ENCODE data around the gene KIR3DL3.
"Not testable (repeated sequence)": the region's sequence is repeated elsewhere in the genome, so short reads cannot be mapped to it uniquely, and the experiment has no call there.

The KIR3DL3 gene

GRCh38 chr19:54731191-54731590 is 6.9 kb downstream of the KIR3DL3 start:
- TF ChIP-seq CTCF (IDR thresholded peaks at IDR 0.05; ENCODE audit: low read depth, low read length), result no peak
- H3K4me3 ChIP-seq (ENCODE audit: low read depth, low read length), result no peak overlapping the region

DNA sequence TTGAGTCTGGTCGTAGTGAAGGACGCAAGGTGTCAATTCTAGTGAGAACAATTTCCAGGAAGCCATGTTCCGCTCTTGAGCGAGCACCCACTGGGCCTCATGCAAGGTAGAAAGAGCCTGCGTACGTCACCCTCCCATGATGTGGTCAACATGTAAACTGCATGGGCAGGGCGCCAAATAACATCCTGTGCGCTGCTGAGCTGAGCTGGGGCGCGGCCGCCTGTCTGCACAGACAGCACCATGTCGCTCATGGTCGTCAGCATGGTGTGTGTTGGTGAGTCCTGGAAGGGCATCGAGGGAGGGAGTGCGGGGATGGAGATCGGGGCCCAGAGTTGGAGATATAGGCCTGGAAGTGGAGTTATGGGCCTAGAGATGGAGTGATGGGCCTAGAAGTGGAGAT is 14.1 kb downstream of the KIR3DL3 start, which contains the start of gene KIR2DL3:
KIR2DL3 (plus strand) TSS at position 208 of the 400 bp plus-strand sequence; CDS start at position 241, 33 bp downstream.
- not testable (repeated sequence) for H3K4me3 ChIP-seq (ENCODE audit: low read depth, low read length)

- H3K4me3 ChIP-seq (ENCODE audit: low read depth, low read length), result no peak overlapping the region
- TF ChIP-seq CTCF (IDR thresholded peaks at IDR 0.05; ENCODE audit: low read depth, low read length), result no peak
These were observed 14.5 kb downstream of the KIR3DL3 start for GRCh38 chr19:54738715-54739114.

GRCh38 chr19:54739587-54740497 is 15.6 kb downstream of the KIR3DL3 start:
- no peak overlapping the region for H3K4me3 ChIP-seq (ENCODE audit: low read depth, low read length)
- no peak for TF ChIP-seq CTCF (IDR thresholded peaks at IDR 0.05; ENCODE audit: low read depth, low read length)

DNA sequence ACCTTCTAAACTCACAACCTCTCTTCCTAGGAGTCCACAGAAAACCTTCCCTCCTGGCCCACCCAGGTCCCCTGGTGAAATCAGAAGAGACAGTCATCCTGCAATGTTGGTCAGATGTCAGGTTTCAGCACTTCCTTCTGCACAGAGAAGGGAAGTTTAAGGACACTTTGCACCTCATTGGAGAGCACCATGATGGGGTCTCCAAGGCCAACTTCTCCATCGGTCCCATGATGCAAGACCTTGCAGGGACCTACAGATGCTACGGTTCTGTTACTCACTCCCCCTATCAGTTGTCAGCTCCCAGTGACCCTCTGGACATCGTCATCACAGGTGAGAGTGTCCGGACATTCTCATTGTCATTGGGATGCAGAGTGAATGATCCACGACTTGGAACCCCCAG is 17.7 kb downstream of the KIR3DL3 start:
- not testable (repeated sequence) for H3K4me3 ChIP-seq (ENCODE audit: low read depth, low read length)

DNA sequence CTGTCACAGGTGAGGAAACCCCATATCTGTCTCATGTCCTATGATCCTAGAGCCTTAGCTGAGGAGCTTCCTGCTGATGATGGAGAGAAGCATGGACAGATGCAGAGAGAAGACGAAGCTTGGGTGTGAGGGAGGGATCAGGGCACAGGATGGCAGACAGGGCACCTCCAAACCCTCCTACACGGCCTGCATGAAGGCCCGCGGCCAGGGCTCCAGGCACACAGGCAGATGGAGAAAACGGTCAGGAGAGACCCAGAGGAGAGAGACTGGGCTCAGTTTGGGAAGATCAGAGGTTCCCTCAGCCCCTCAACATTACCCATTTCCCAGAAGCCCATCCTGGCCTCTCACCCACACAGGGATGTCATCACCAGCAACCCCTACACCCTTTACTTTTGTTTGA is 19.8 kb downstream of the KIR3DL3 start:
- H3K4me3 ChIP-seq (ENCODE audit: low read depth, low read length), result not testable (repeated sequence)

GRCh38 chr19:54747614-54748322 is 23.5 kb downstream of the KIR3DL3 start:
- H3K4me3 ChIP-seq (ENCODE audit: low read depth, low read length), result not testable (repeated sequence)

DNA sequence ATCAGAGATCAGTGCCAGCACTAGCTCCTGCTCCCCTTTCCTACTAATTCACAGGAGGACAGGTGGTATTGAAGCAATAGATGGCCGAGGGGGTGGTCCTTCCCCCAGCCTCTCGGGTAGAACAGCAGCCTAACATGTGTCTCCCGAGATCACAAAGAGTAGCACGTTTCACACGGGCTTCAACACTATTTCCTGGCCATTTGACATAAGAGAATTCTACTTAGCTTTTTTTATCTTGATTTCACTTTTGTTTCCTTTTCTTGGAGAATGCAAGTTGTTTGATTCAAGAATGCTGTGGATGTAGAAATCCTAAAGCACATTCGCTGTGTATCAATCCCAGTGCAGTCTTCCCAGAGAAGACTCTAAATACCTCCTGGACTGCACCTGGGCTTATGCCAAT is 26.0 kb downstream of the KIR3DL3 start:
- not testable (repeated sequence) for H3K4me3 ChIP-seq (ENCODE audit: low read depth, low read length)

- H3K4me3 ChIP-seq (ENCODE audit: low read depth, low read length), result not testable (repeated sequence)
These were observed 32.2 kb downstream of the KIR3DL3 start for GRCh38 chr19:54756204-54757110.

- H3K4me3 ChIP-seq (ENCODE audit: low read depth, low read length), result not testable (repeated sequence)
These were observed 34.3 kb downstream of the KIR3DL3 start for GRCh38 chr19:54758577-54758976.

DNA sequence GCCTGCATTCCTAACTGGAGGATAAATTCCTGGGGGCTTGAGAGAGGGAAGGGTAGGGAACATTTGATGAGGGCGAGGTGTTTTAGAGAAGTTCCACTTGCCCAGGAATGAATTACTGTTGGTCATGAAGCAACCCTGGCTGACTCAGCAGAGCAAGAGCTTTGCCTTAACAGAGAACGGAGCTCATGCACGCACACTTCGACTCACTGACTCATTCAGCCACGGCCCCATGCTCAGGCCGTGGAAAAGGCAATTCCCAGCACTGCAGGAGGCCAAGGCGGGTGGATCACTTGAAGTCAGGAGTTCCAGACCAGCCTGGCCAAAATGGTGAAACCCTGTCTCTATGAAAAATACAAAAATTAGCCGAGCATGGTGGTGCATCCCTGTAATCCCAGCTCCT is 40.0 kb downstream of the KIR3DL3 start:
- H3K4me3 ChIP-seq (ENCODE audit: low read depth, low read length), result not testable (repeated sequence)

- H3K4me3 ChIP-seq (ENCODE audit: low read depth, low read length), result not testable (repeated sequence)
These were observed 42.2 kb downstream of the KIR3DL3 start for GRCh38 chr19:54766464-54766863.

DNA sequence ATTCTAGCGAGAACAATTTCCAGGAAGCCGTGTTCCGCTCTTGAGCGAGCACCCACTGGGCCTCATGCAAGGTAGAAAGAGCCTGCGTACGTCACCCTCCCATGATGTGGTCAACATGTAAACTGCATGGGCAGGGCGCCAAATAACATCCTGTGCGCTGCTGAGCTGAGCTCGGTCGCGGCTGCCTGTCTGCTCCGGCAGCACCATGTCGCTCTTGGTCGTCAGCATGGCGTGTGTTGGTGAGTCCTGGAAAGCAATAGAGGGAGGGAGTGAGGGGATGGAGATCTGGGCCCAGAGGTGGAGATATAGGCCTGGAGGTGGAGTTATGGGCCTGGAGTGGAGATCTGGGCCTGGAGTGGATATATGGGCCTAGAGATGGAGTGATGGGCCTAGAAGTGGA is 45.4 kb downstream of the KIR3DL3 start, which contains the start of gene KIR2DL1:
KIR2DL1 (plus strand) TSS at position 148 of the 400 bp plus-strand sequence; CDS start at position 206, 58 bp downstream.
- not testable (repeated sequence) for H3K4me3 ChIP-seq (ENCODE audit: low read depth, low read length)

DNA sequence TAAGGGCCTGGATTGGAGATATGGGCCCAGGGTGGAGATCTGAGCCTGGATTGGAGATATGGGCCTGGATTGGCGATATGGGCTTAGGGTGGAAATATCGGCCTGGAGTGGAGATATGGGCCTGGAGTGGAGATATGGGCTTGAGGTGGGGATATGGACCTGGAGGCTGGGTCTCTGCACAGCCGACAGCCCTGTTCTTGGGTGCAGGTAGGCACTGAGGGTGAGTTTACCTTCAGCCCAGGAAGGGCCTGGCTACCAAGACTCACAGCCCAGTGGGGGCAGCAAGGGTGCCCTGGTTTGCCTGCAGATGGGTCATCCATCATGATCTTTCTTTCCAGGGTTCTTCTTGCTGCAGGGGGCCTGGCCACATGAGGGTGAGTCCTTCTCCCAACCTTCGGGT is 46.3 kb downstream of the KIR3DL3 start:
- not testable (repeated sequence) for H3K4me3 ChIP-seq (ENCODE audit: low read depth, low read length)

DNA sequence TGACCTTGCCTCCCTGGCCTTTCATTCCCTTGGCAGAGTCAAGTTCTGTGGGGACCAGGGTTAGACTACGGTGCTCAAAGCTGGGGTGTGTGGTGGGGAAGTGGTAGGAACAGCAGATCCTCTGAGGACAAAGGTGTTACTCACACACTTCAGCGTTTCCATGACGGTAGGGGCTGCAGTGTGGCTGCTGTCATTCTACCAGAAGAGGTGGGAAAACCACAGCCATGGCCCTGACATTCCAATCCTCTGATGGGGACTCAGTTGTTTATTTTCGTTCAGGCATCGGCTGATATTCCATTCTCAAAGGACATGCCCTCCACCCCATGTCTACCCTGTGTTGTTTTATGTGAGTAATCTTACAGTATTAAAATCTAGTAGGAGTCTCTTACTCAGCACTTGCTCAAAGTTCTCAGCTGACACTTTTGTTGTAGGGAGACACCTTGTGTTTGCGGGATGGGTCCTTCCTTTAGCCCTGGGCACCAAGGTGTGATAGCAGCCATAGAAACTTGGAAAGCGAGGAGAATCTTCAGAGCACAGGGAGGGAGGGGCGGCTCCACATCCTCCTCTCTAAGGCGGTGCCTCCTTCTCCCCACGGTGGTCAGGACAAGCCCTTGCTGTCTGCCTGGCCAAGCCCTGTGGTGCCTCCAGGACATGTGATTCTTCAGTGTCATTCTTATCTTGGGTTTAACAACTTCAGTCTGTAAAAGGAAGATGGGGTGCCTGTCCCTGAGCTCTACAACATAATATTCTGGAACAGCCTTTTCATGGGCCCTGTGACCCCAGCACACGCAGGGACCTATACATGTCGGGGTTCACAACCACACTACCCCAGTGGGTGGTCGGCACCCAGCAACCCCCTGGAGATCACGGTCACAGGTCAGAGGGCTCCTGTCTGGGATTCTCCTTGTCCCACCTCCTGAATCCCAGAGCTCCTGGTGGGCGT is 47.0 kb downstream of the KIR3DL3 start:
- H3K4me3 ChIP-seq (ENCODE audit: low read depth, low read length), result not testable (repeated sequence)

All from WI38 (cell line).